ENCODE results near the gene MEF2A.
A peak's percentile ranks its signal among the peaks of the same experiment; 100 is the strongest.
"Not testable (repeated sequence)": the region's sequence is repeated elsewhere in the genome, so short reads cannot be mapped to it uniquely, and the experiment has no call there.

MEF2A gene

GRCh38 chr15:99651023-99651807 is 85.4 kb downstream of the MEF2A start:
- DNase-seq (ENCODE audit: low spot score): peak; percentile 43

- no peak for DNase-seq (ENCODE audit: low spot score)
Measured at GRCh38 chr15:99656205-99656604, 90.4 kb downstream of the MEF2A start.

- no peak for DNase-seq (ENCODE audit: low spot score)
Measured at GRCh38 chr15:99657996-99658395, 92.2 kb downstream of the MEF2A start.

GRCh38 chr15:99662903-99663302 is 97.1 kb downstream of the MEF2A start:
- no peak for DNase-seq (ENCODE audit: low spot score)

DNA sequence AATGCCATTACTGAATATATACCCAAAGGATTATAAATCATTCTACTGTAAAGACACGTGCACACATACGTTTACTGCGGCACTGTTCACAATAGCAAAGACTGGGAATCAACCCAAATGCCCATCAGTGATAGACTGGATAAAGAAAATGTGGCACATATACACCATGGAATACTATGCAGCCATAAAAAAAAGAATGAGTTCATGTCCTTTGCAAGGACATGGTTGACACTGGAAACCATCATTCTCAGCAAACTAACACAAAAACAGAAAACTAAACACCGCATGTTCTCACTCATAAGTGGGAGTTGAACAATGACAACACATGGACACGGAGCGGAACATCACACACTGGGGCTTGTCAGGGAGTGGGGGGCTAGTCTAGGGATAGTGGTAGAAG is 100.3 kb downstream of the MEF2A start:
- DNase-seq (ENCODE audit: low spot score): not testable (repeated sequence)

- no peak for DNase-seq (ENCODE audit: low spot score)
Measured at GRCh38 chr15:99668533-99669182, 102.9 kb downstream of the MEF2A start.

DNA sequence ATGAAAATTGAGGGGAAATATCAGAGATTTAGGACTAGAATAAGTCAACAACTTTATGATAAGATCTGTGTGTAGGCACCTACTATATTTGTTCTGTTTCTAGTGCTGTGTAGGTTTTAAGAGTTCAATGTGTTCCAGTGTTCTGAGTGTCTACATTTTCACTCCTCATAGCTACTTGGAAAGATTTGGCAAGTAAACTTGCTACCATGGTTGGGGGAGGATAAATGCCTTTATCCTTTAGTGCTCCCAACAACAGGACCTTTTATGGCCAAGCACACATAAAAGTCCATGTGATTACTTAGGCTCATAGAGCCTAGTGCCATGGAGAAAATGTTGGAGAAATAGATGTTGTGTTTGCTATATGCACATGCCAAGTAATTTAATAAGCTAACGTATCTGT is 103.5 kb downstream of the MEF2A start:
- DNase-seq (ENCODE audit: low spot score): peak; percentile 12

DNA sequence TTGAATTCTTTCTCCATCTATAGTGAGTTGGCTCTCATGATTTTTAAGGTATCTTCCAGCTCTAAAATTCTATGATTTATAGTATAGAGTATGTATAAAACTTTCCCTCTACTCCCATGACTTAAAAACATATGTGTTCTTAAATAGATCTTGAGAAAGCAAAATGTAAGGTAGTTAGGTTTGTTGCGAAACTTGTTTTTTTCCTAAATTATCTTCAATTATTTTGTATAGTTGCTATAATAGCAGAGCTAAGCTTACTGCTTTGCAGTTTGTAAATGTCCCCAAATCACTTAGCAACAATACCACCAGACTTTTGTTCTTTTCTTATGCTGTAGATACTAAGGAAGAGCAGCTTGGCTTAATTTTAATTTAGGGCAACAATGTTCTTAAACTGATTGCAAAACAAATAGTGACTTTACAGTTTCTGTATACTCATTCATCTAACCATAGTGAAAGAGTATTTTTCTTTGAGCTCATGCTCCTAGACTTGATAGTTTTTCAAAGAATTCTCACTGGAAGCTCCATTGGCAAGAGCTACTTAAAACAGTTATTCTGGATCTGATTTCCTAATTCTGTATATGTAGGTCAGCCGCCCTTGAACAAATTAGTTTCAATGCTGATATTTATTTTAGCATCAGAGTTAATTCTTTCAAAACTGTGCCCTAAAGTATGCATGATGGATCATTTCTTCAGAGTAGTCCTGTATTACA is 106.3 kb downstream of the MEF2A start:
- no peak for DNase-seq (ENCODE audit: low spot score)

GRCh38 chr15:99673111-99673510 is 107.3 kb downstream of the MEF2A start:
- no peak for DNase-seq (ENCODE audit: low spot score)

DNA sequence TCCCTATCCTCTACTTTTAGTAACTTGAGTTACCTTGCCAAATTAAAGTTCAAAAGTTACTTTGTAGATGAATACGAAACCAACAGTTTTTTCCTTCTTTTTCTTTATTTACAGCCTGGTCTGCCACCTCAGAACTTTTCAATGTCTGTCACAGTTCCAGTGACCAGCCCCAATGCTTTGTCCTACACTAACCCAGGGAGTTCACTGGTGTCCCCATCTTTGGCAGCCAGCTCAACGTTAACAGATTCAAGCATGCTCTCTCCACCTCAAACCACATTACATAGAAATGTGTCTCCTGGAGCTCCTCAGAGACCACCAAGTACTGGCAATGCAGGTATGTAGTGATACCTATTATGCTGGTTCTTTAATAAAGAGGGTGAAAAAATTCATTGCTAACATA is 108.5 kb downstream of the MEF2A start:
- DNase-seq (ENCODE audit: low spot score): no peak

DNA sequence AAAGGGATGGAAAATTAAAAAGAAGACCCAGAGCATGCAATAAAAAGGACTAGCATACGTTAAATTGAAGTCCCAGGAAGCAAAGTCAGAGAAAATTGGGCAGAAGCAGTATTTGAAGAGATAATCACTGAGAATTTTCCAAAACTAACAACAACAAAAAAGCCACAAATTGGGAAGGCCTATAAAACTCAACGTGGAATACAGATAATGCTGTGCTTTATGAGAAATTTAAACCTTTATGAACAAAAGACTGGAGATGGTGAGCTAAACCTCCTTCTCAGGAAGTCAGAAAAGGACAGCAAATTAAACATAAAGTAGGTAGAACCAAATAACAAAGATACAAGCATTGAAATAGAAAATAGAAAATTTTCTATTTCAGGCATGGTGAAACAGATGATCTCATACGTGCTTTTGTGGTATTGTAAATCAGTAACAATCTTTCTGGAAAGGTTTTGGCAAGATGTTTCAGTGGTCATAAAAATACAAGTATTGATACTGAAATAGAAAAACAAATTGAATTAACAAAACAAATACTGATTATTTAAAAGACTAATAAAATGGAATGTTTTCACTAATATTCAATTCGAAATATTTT is 111.9 kb downstream of the MEF2A start:
- DNase-seq (ENCODE audit: low spot score): no peak

- DNase-seq (ENCODE audit: low spot score): no peak
Measured at GRCh38 chr15:99680276-99680675, 114.5 kb downstream of the MEF2A start.

DNA sequence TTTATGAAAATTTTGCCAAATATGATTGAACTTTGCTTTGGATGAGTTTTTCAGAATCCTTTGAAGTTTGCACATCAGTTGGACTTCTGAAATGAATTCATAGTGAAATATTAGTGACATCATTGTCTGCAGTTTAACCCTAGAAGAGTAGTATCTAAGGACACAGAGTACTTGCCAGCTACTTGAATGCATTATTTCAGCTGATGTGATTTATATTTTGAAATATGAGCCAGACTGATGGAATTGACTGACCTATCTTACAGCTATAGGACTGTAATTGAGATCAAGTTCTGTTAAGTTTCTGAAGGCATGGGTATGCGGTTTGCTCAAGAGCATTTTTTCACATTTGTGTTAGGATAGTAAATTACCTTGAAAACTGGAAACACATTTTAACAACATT is 116.2 kb downstream of the MEF2A start:
- no peak for DNase-seq (ENCODE audit: low spot score)

GRCh38 chr15:99682455-99682854 is 116.7 kb downstream of the MEF2A start:
- peak; percentile 15 for DNase-seq (ENCODE audit: low spot score)

GRCh38 chr15:99683000-99683670 is 117.4 kb downstream of the MEF2A start:
- no peak for DNase-seq (ENCODE audit: low spot score)

DNA sequence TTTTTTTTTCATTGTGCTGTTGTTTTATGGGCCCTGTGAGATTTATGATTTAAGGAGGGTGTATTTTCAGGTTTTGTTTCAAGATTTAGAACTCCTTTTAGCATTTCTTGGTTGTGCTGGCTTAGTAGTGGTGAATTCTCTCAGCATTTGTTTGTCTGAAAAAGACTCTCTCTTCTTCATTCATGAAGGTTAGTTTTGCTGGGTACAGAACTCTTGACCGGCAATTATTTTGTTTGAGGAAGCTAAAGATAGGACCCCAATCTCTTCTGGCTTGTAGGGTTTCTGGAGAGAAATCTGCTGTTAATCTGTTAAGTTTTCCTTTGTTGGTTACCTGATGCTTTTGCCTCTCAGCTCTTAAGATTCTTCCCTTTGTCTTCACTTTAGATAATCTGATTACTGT is 120.5 kb downstream of the MEF2A start:
- DNase-seq (ENCODE audit: low spot score): no peak

DNA sequence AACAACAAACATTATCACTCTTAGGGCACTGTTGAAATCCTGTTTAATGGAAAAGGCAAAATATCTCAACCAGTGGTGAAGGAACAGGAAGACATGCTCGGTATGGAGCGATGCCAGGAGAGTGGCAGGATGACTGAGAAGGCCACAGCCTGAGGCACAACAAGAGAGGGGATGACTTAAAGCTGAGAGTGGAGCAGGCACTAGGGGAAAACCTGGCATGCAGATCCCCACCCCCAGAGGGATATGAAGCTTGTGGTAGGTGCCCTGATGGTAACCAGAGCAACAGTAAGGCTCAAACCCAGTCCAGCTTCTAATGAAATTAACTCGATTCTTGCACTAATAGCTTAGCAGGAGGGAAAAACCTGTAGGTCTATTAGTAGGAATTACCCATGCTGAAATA is 127.0 kb downstream of the MEF2A start:
- no peak for DNase-seq (ENCODE audit: low spot score)

GRCh38 chr15:99696096-99696495 is 130.3 kb downstream of the MEF2A start:
- no peak for DNase-seq (ENCODE audit: low spot score)

DNA sequence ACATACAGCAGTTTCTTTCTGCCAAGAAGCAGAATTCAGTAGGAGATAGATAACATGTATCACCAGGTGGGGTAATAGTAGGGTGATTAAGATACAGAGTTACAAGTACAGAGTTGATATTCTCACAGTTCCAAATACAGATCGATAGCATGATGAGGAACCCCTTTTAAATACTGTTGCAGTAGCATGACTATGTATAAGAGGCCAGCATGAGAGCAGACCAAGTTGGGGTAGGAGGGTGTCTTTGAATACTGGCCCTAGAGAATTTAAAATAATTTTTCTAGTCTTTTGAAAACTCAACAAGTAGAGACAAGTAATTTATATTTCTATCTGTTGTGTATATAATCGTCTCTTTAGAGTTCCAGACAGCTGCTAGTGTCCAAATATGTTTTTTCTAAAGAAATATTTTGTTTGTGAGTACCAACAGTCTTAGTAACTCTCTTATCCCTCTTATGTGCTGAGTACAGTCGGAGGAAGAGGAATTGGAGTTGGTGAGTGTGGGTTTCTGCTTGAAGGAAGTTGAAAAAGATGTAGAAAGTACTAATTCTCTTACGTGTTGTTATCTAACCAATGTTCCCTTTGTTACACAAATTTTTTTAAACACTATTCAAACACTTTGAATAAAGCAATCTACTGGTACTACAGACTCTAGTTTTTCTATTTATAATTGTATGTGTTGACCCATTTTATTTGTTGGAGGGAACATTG is 137.3 kb downstream of the MEF2A start:
- no peak for DNase-seq (ENCODE audit: low spot score)

GRCh38 chr15:99703603-99704443 is 138.0 kb downstream of the MEF2A start:
- DNase-seq (ENCODE audit: low spot score): peak; percentile 37

DNA sequence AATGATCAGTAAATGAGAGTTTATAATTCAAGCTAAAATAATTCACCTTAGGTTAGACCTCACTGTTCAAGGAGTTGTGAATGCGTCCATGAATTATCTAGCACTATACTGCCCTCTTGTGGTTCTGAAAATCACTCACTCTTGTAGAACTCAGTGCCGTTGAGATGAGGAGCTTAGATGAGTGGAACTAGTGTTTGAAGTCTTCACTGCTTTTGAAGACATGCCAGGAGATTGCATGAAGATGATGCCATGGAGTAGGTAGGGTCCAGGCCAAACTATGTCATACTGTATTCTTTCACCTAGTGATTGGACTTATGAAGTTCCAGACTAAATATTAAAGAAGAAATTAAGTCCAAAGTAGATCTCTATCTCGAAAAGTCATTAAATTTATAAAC is 138.7 kb downstream of the MEF2A start:
- DNase-seq (ENCODE audit: low spot score): peak; percentile 84
